Measurements from ENCODE around the gene RCSD1.
A peak's percentile ranks its signal among the peaks of the same experiment; 100 is the strongest.

Gene RCSD1

DNA sequence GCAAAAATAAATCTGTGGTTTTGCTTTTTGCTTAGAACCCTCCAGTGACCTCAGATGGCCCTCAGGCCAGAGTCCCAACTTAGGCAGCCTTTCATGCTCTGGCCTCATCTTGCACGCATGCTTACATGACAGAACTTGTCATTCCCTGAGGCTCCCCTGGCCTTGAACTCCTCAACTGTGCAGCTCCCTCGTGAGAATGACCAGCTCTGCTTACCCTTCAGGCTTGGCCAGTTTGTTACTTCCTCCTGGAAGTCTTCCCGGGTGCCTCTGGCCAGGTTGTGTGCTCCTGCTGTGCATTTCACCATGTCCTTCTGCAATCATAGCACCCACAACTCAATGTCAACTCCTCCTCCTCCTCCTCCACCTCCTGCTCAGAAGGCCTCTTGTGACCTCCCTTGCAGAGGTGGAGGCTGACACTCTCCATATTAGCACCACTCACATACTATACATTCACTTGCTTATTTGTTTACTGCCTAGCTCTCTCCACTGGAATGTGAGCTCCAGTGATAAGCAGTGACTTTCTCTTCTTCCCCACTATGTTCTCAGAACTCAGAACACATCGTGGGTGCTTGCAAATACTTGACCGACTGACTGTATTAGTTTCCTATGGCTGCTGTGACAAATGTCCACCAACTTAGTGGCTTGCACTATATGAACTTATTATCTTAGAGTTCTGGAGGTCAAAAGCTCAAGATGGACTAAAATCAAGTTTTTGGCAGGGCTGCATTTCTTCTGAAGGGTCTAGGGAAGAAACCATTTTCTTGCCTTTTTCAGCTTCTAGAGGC lies 41.9 kb downstream of the RCSD1 start:
- peak; percentile 82 for DNase-seq (ENCODE audit: low read depth)
- H3K4me3 ChIP-seq (ENCODE audit: low read depth, low read length): no peak overlapping the region
- TF ChIP-seq, protein P1, sequence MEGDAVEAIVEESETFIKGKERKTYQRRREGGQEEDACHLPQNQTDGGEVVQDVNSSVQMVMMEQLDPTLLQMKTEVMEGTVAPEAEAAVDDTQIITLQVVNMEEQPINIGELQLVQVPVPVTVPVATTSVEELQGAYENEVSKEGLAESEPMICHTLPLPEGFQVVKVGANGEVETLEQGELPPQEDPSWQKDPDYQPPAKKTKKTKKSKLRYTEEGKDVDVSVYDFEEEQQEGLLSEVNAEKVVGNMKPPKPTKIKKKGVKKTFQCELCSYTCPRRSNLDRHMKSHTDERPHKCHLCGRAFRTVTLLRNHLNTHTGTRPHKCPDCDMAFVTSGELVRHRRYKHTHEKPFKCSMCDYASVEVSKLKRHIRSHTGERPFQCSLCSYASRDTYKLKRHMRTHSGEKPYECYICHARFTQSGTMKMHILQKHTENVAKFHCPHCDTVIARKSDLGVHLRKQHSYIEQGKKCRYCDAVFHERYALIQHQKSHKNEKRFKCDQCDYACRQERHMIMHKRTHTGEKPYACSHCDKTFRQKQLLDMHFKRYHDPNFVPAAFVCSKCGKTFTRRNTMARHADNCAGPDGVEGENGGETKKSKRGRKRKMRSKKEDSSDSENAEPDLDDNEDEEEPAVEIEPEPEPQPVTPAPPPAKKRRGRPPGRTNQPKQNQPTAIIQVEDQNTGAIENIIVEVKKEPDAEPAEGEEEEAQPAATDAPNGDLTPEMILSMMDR (IDR thresholded peaks at IDR 0.05; ENCODE audit: control insufficient read depth, extremely low read depth, insufficient read depth): no peak

DNA sequence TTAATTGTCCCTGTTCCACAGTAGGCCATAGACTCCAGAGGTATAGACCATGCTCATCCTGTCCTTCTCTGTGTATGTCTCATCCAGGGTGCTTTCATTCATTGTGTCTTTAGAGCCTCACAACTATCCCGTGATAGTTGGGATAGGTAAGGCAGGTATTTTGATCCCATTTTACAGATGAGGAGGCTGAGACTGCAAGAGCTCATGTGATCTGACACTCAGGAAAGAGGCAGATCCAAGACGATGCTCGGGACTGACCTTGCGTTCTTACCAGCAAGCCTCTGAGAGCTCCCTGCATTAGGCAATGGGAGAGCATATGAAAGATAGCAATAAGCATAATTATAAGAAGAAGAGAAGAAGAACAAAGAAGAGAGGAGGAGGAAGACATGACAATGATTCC lies 42.8 kb downstream of the RCSD1 start:
- TF ChIP-seq, protein P1 (IDR thresholded peaks at IDR 0.05; ENCODE audit: control insufficient read depth, extremely low read depth, insufficient read depth): no peak
- DNase-seq (ENCODE audit: low read depth): no peak
- H3K4me3 ChIP-seq (ENCODE audit: low read depth, low read length): no peak overlapping the region

DNA sequence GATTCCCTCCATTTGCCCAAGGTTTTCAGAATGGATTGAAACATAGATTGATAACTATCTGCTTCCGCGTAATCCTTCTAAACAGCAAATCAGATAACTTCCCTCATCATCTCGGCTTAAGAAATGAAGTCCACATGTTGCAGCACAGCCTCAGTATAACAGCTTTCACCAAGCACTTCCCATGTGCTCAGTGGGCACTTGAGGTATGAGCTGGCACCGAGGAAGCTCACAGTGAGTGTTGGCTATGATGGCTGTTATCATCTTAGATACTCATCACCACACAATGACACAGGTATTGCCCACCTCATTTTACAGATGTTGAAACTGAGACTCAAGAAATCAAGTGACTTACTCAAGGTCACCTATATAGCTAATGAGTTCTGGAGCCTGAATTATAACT lies 43.2 kb downstream of the RCSD1 start:
- no peak for DNase-seq (ENCODE audit: low read depth)
- no peak overlapping the region for H3K4me3 ChIP-seq (ENCODE audit: low read depth, low read length)
- TF ChIP-seq, protein P1 (IDR thresholded peaks at IDR 0.05; ENCODE audit: control insufficient read depth, extremely low read depth, insufficient read depth): no peak

DNA sequence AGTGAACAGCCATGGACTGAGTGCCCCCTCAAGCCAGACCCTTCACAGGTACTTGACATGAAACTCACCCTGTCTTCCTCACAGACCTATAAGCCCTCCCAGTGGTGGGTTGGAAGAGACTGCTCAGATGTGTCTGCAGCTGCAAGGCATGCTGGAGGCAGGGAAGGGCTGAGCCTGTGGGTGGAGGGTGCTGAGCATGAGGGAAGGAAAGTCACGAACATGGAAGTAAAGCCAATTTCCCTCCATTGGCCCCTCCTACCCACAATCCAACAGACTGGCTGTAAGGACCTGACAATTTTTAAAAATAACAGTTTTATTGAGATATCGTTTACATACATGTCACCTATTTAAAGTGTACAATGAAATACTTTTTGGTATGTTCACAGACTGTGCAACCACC lies 44.1 kb downstream of the RCSD1 start:
- no peak for DNase-seq (ENCODE audit: low read depth)

DNA sequence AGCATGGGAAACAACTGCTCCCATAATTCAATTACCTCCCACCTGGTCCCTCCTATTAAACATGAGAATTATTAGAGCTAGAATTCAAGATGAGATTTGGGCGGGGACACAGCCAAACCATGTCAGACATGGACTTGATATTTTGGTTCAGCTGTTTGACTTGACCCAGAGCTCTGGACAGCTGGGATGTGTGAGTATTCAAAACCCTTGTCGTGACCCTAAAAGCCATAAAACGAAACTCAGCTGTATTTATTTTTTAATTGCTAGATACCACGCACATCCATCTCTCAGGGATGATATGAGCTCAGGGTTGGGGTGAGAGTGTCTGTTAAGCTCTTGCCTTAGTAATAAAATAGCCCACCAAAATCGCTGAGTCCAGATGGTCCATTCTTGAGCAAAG lies 45.4 kb downstream of the RCSD1 start:
- TF ChIP-seq, protein P1 (IDR thresholded peaks at IDR 0.05; ENCODE audit: control insufficient read depth, extremely low read depth, insufficient read depth): no peak
- no peak for DNase-seq (ENCODE audit: low read depth)
- no peak overlapping the region for H3K4me3 ChIP-seq (ENCODE audit: low read depth, low read length)

More for the DNA sequence above, 44.1 kb downstream of the RCSD1 start:
- H3K4me3 ChIP-seq (ENCODE audit: low read depth, low read length): no peak overlapping the region
- TF ChIP-seq, protein P1 (IDR thresholded peaks at IDR 0.05; ENCODE audit: control insufficient read depth, extremely low read depth, insufficient read depth): no peak

DNA sequence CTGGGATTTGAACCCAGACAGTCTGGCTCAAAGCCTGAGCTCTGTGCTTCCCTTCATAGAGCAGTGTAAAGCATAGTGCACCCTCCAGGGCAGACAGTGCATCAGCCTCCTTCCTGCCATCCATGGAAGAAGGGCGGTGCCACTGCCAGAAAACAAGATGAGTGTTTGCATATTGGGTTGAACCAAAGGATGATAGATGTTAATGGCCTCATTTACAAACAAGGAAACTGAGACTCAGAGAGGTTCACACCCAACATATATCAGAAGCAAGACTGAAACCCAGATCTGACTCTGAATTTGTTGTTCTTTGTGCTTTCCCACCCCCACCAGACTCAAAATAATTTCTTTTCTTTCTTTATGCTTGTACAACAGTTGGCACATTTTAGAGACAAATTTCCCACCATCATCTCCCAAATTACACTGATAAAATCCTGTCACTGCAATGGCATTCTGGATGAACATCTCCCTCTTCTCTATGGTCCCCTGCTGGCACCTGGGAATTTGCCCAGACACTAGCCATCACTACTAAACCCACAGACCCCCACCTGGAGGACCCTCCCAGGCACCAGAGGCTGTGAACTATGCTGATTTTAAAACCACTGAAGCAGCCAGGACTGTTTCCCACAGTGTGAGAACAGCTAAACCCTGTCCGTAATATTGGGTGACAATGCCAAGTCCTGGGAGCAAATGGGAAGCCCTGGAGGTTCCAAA lies 46.3 kb downstream of the RCSD1 start:
- no peak overlapping the region for H3K4me3 ChIP-seq (ENCODE audit: low read depth, low read length)
- DNase-seq (ENCODE audit: low read depth): no peak
- TF ChIP-seq, protein P1 (IDR thresholded peaks at IDR 0.05; ENCODE audit: control insufficient read depth, extremely low read depth, insufficient read depth): no peak

All from LNCaP clone FGC (cell line).